ENCODE data around the gene LARP4.

DNA sequence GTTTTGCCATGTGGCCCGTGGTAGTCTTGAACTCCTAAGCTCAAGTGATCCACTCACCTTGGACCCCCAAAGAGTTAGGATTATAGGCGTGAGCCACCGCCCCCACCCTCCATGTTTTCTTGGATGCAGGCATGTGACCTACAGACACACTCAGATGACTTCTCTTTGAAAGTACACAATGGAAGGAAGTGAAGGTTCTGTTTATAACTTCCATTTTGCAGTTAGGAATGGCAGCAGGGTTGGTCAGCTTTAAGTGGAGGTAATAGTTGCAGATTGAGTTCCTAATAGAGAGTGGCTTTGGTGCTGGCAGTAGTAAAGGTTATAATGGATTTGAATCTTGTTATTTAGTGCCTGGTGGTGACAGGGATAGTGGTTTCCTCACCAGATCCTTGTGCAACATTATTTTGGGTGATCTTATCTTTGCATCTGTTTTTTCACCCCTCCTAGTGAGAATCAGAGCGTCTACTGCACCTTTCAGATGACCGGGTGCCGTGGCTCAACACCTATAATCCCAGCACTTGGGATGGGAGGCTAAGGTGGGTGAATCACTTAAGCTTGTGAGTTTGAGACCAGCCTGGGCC, 15.3 kb downstream of the LARP4 start:
- TF ChIP-seq, protein P1, sequence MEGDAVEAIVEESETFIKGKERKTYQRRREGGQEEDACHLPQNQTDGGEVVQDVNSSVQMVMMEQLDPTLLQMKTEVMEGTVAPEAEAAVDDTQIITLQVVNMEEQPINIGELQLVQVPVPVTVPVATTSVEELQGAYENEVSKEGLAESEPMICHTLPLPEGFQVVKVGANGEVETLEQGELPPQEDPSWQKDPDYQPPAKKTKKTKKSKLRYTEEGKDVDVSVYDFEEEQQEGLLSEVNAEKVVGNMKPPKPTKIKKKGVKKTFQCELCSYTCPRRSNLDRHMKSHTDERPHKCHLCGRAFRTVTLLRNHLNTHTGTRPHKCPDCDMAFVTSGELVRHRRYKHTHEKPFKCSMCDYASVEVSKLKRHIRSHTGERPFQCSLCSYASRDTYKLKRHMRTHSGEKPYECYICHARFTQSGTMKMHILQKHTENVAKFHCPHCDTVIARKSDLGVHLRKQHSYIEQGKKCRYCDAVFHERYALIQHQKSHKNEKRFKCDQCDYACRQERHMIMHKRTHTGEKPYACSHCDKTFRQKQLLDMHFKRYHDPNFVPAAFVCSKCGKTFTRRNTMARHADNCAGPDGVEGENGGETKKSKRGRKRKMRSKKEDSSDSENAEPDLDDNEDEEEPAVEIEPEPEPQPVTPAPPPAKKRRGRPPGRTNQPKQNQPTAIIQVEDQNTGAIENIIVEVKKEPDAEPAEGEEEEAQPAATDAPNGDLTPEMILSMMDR (conservative IDR thresholded peaks at IDR 0.05 in 1 of 2, IDR thresholded peaks at IDR 0.05 in 1 of 2; ENCODE audit: extremely low read depth in 1 of 2, insufficient read depth in 1 of 2, low read depth in 1 of 2, low read length in 2 of 2) = no peak
- no peak for TF ChIP-seq EZH2 (IDR thresholded peaks at IDR 0.05; ENCODE audit: borderline replicate concordance, low read length)

Measured in mammary epithelial cell (primary cell).